Cerebellar cortex (tissue), 1 donor: ENCODE measurements around the gene AVPR1B.
"Not testable (repeated sequence)": the region's sequence is repeated elsewhere in the genome, so short reads cannot be mapped to it uniquely, and the experiment has no call there.

ENCODE experiments used
- DNase-seq: peaks from one replicate; pipeline ENCODE4 v3.0.0-alpha.2; 2015; ENCODE audit warnings: low spot score

Gene AVPR1B

DNA sequence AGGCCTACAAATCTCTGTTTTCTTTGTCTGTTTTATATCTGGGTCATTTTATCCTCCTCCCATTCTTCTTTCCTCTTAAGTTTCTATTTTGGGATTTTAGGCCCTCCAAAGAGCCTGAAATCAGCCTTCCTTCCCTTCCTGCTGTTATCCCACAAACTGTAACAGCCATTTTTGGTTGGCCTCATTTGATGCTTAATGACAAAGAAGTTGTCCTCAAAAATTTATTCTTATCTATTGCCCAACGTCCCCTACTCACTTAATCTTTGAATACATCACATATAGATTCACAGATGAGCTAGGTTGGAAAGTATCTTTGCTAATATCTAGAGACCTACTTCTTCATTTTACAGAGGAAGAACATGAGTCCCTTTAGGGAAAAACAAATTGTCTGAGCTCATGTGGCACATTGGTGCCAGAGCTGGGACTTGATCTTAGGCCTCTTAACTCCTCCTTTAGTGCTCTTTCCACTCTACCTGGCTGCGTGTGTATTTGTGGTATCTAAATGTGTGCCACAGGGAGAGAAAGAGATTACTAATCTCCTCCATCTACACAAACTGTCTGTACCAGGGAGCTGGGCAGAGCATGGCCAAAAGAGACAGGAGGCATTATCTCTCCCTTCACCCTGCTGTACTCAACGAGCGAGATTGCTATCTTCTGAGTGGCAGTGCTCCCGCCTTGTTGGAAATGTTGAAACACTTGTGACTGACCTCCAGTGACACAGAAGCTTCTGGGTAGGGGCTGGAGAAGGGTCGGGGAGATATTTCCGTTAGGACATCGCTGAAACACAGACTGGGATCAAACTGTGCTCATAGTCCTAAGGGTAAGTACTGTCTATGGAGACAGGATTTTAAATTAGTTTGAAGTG, 34.1 kb downstream of the AVPR1B start:
- DNase-seq: no peak

- DNase-seq: no peak
Measured at GRCh38 chr1:206081856-206082255, 35.3 kb downstream of the AVPR1B start.

- no peak for DNase-seq
Measured at GRCh38 chr1:206080026-206080820, 37.0 kb downstream of the AVPR1B start.

- DNase-seq: no peak
Measured at GRCh38 chr1:206079135-206079534, 38.1 kb downstream of the AVPR1B start.

- DNase-seq: no peak
Measured at GRCh38 chr1:206075786-206076755, 41.1 kb downstream of the AVPR1B start.

DNA sequence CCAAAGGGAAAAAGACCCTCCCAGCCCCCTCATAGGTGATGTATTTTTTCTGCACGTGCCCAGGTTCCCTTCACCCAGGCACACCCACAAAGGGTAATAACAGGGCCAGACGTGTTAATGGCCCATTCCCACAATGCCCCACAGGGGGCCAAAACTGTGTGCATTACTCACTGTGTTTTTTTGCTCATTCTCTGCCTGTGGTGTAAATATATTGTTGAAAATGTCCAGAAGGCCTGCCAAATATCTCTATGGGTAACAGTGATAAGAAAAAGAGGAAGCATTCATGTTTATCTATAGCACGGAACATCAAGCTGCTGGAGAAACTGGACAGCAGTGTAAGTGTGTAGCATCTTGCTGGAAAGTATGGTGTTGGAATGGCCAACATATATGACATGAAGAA, 42.3 kb downstream of the AVPR1B start:
- DNase-seq: no peak

DNA sequence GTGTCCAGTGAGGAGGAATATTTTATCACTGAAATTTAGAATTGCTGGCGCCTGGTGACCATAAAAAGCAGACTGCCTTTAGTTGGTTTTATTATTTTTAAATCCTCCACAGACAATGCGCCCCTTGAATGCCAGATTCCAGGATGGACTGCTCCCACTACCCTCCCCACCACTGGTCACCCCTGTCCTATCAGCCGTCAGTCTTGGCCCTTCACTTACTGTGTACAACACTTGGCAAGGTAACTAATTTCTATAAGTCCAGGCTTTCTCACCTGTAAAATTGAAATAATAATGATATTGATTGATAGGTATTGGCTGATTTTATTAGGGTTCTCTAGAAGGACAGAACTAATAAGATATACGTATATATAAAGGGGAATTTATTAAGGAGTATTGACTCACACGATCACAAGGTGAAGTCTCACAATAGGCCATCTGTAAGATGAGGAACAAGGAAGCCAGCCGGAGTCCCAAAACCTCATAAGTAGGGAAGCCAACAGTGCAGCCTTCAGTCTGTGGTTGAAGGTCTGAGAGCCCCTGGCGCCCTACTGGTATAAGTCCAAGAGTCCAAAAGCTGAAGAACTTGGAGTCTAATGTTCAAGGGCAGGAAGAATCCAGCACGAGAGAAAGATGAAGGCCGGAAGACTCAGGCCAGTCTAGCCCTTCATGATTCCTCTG, 46.4 kb downstream of the AVPR1B start:
- no peak for DNase-seq

GRCh38 chr1:206068314-206068713, 48.9 kb downstream of the AVPR1B start:
- no peak for DNase-seq

GRCh38 chr1:206067486-206068227, 49.5 kb downstream of the AVPR1B start:
- no peak for DNase-seq

- no peak for DNase-seq
Measured at GRCh38 chr1:206066479-206067171, 50.6 kb downstream of the AVPR1B start.

GRCh38 chr1:206065547-206066145, 51.5 kb downstream of the AVPR1B start:
- DNase-seq: no peak

DNA sequence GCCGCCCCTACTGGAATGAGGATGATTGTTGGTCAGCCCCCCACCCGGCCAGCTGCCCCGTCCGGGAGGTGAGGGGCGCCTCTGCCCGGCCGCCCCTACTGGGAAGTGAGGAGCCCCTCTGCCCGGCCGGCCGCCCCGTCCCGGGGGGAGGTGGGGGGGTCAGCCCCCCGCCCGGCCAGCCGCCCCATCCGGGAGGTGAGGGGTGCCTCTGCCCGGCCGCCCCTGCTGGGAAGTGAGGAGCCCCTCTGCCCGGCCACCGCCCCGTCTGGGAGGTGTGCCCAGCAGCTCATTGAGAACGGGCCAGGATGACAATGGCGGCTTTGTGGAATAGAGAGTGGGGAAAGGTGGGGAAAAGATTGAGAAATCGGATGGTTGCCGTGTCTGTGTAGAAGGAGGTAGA, 52.7 kb downstream of the AVPR1B start:
- not testable (repeated sequence) for DNase-seq

- not testable (repeated sequence) for DNase-seq
Measured at GRCh38 chr1:206064001-206064400, 53.2 kb downstream of the AVPR1B start.

- no peak for DNase-seq
Measured at GRCh38 chr1:206062464-206062863, 54.7 kb downstream of the AVPR1B start.

DNA sequence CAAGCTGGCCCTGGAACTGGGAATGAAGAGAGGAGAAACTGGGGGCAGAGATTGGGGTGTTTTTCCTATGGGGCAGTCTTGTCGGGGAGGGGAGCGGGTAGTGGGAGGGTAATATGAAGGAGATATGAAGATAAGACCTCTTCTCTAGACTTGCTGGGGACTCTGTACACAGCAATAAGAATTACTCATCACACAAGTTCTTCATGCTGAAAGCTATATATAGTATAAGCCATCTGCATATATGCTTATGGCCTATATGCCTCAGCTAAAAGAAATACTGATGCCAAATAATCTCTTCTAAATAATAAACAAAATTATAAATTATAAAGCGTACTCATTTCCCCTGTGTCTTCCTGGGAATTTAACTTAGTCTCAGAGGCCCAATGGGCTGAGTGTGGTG, 56.3 kb downstream of the AVPR1B start:
- DNase-seq: no peak
